Stimulated activated effector memory CD8-positive, alpha-beta T cell treated with anti-CD3 and anti-CD28 coated beads, Interleukin-12 subunit alpha, Interleukin-12 subunit beta, amount 100 ng/mL, for 72 hours (primary cell): ENCODE results near the gene TYMS.
A peak's percentile ranks its signal among the peaks of the same experiment; 100 is the strongest.

ENCODE experiments used
- ATAC-seq: fragments of 150-1000 bp; cut with Tn5 transposase; 2 replicates; pipeline ENCODE4 v1.10.0; 2021
- DNase-seq, 2 donors: peaks; one replicate each; pipeline ENCODE4 v3.0.0; 2021 to 2022; ENCODE audit warnings: low spot score in 2 of 2
- H3K27ac Mint-ChIP-seq: one replicate; pipeline ENCODE4 v1.8.0; 2022; ENCODE audit warnings: mild to moderate bottlenecking, mixed read lengths
- H3K36me3 Mint-ChIP-seq: one replicate; pipeline ENCODE4 v1.8.0; 2022; ENCODE audit warnings: mild to moderate bottlenecking, mixed read lengths
- H3K4me1 Mint-ChIP-seq: one replicate; pipeline ENCODE4 v1.8.0; 2022; ENCODE audit warnings: mixed read lengths
- H3K4me3 Mint-ChIP-seq: one replicate; pipeline ENCODE4 v1.8.0; 2022; ENCODE audit warnings: mild to moderate bottlenecking, mixed read lengths
- H3K9me3 Mint-ChIP-seq: one replicate; pipeline ENCODE4 v1.8.0; 2022; ENCODE audit warnings: mixed read lengths

Gene TYMS

GRCh38 chr18:657311-658000 is at the start of gene TYMS:
Gene TYMS, plus strand, starts transcription at chr18:657653. Its CDS starts 90 bp downstream, at chr18:657743.
- ATAC-seq (peak; percentile 68), DNase-seq (peak; percentile 46 to 79)
- H3K4me1 Mint-ChIP-seq, result peaks cover 26% of the 10 kb centered on the region
- H3K4me3 Mint-ChIP-seq, result peak within 1 kb of the TSS; percentile 79
- H3K36me3 Mint-ChIP-seq, result peaks cover 45% of the 10 kb centered on the region
- H3K9me3 Mint-ChIP-seq, result peaks cover 4% of the 10 kb centered on the region
- H3K27ac Mint-ChIP-seq, result peak within 1 kb of the TSS; percentile 90

- H3K36me3 Mint-ChIP-seq, result no peaks in the 10 kb centered on the region
- ATAC-seq (no peak), DNase-seq (peak in 1 of 2 donors; percentile 6)
- no peaks in the 10 kb centered on the region for H3K9me3 Mint-ChIP-seq
- no peak overlapping the region for H3K27ac Mint-ChIP-seq
- H3K4me1 Mint-ChIP-seq, result no peaks in the 10 kb centered on the region
- H3K4me3 Mint-ChIP-seq, result no peak overlapping the region
Measured at GRCh38 chr18:607930-608329, 49.5 kb upstream of the TYMS start.

GRCh38 chr18:610214-610928 is 47.1 kb upstream of the TYMS start:
- Mint-ChIP-seq H3K4me3 (no peak overlapping the region), H3K27ac (no peak overlapping the region), H3K4me1 (no peaks in the 10 kb centered on the region), H3K36me3 (no peaks in the 10 kb centered on the region), H3K9me3 (no peaks in the 10 kb centered on the region)
- DNase-seq (peak in 1 of 2 donors; percentile 26), ATAC-seq (no peak)

- Mint-ChIP-seq H3K9me3 (no peaks in the 10 kb centered on the region), H3K4me3 (no peak overlapping the region), H3K36me3 (no peaks in the 10 kb centered on the region)
Measured at GRCh38 chr18:612156-612555, 45.3 kb upstream of the TYMS start.

DNA sequence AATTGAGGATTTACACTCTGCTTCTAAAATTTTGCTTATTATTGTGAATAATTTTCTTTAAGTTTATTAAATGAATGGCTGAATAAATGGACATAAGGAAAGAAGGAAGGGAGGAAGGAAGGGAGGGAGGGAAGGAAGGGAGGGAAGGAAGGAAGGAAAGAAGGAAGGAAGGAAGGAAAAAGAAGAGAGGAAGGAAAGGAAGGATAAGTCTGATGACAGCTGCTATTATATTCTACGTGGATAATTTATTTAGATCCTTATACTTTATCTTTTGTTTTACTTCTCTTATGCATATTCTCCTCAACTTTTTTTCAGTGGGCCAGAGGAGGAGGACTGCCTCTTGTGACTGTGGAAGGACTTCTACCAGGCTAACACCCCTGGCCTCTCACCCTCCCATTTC is 43.3 kb upstream of the TYMS start:
- Mint-ChIP-seq H3K36me3 (no peaks in the 10 kb centered on the region), H3K9me3 (no peaks in the 10 kb centered on the region), H3K27ac (no peak overlapping the region), H3K4me3 (no peak overlapping the region), H3K4me1 (no peaks in the 10 kb centered on the region)
- ATAC-seq (no peak), DNase-seq (no peak)

More at GRCh38 chr18:612156-612555, 45.3 kb upstream of the TYMS start:
- Mint-ChIP-seq H3K4me1 (no peaks in the 10 kb centered on the region), H3K27ac (no peak overlapping the region)
- ATAC-seq (no peak), DNase-seq (peak in 1 of 2 donors; percentile 25)

GRCh38 chr18:615092-615521 is 42.3 kb upstream of the TYMS start:
- Mint-ChIP-seq H3K9me3 (no peaks in the 10 kb centered on the region), H3K27ac (no peak overlapping the region), H3K4me1 (no peaks in the 10 kb centered on the region), H3K36me3 (no peaks in the 10 kb centered on the region), H3K4me3 (no peak overlapping the region)
- no peak for DNase-seq
- no peak for ATAC-seq

- H3K9me3 Mint-ChIP-seq, result no peaks in the 10 kb centered on the region
- no peaks in the 10 kb centered on the region for H3K36me3 Mint-ChIP-seq
- peak in 1 of 2 donors; percentile 29 for DNase-seq
- ATAC-seq, result no peak
- H3K4me3 Mint-ChIP-seq, result no peak overlapping the region
- H3K27ac Mint-ChIP-seq, result no peak overlapping the region
- H3K4me1 Mint-ChIP-seq, result no peaks in the 10 kb centered on the region
Measured at GRCh38 chr18:615773-616172, 41.7 kb upstream of the TYMS start.

- Mint-ChIP-seq H3K27ac (no peak overlapping the region), H3K4me3 (no peak overlapping the region), H3K36me3 (no peaks in the 10 kb centered on the region), H3K9me3 (no peaks in the 10 kb centered on the region), H3K4me1 (no peaks in the 10 kb centered on the region)
- DNase-seq (no peak), ATAC-seq (no peak)
Measured at GRCh38 chr18:616380-616995, 41.0 kb upstream of the TYMS start.

DNA sequence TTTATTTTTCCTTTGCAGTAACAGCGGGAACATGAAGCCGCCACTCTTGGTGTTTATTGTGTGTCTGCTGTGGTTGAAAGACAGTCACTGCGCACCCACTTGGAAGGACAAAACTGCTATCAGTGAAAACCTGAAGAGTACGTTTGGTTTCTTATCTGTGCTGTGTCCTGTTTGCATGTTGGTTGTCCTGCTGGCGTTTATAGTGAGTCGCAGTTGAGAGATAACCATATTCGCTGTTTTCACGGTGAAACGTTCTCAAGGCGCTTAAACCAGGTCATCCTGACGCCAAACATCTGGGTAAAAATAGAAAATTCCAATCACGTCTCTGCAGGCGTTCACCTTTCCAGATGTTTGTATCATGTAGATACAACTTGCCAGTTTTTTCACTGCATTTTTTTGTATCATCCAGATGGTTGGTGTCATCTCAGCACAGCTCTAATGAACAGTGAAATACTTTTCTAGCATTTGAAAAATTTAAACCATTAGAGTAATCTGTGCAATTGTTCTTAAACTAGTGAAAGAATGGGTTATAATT is 39.4 kb upstream of the TYMS start:
- H3K9me3 Mint-ChIP-seq, result no peaks in the 10 kb centered on the region
- DNase-seq, result no peak
- no peak overlapping the region for H3K27ac Mint-ChIP-seq
- H3K36me3 Mint-ChIP-seq, result no peaks in the 10 kb centered on the region
- no peak for ATAC-seq
- H3K4me1 Mint-ChIP-seq, result no peaks in the 10 kb centered on the region
- H3K4me3 Mint-ChIP-seq, result no peak overlapping the region

GRCh38 chr18:618618-619017 is 38.8 kb upstream of the TYMS start:
- no peak overlapping the region for H3K27ac Mint-ChIP-seq
- no peaks in the 10 kb centered on the region for H3K36me3 Mint-ChIP-seq
- H3K4me3 Mint-ChIP-seq, result no peak overlapping the region
- H3K4me1 Mint-ChIP-seq, result no peaks in the 10 kb centered on the region
- DNase-seq, result no peak
- no peaks in the 10 kb centered on the region for H3K9me3 Mint-ChIP-seq
- ATAC-seq, result no peak

GRCh38 chr18:621291-622043 is 36.0 kb upstream of the TYMS start:
- ATAC-seq, result no peak
- no peak overlapping the region for H3K27ac Mint-ChIP-seq
- DNase-seq, result no peak
- no peaks in the 10 kb centered on the region for H3K36me3 Mint-ChIP-seq
- H3K9me3 Mint-ChIP-seq, result no peaks in the 10 kb centered on the region
- H3K4me1 Mint-ChIP-seq, result no peaks in the 10 kb centered on the region
- H3K4me3 Mint-ChIP-seq, result no peak overlapping the region

DNA sequence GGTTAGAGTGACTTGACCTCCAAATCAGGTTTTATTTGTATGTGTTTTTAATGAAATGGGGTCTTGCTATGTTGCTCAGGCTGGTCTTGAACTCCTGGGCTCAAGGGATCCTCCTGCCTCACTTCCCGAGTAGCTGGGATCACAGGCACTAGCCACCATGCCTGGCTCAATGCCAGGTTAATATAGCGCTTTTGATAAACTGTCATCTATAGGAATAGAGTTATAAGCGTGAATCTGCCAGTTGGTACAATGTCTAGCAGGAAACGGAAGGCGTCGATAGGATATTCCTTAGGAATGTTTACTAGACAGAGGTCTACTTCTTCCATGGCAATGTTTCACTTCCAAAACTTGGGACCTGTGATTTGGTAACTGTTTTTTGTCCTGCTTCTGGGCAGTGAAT is 35.2 kb upstream of the TYMS start:
- Mint-ChIP-seq H3K4me3 (no peak overlapping the region), H3K9me3 (no peaks in the 10 kb centered on the region), H3K27ac (no peak overlapping the region), H3K4me1 (no peaks in the 10 kb centered on the region), H3K36me3 (no peaks in the 10 kb centered on the region)
- DNase-seq (no peak), ATAC-seq (no peak)

DNA sequence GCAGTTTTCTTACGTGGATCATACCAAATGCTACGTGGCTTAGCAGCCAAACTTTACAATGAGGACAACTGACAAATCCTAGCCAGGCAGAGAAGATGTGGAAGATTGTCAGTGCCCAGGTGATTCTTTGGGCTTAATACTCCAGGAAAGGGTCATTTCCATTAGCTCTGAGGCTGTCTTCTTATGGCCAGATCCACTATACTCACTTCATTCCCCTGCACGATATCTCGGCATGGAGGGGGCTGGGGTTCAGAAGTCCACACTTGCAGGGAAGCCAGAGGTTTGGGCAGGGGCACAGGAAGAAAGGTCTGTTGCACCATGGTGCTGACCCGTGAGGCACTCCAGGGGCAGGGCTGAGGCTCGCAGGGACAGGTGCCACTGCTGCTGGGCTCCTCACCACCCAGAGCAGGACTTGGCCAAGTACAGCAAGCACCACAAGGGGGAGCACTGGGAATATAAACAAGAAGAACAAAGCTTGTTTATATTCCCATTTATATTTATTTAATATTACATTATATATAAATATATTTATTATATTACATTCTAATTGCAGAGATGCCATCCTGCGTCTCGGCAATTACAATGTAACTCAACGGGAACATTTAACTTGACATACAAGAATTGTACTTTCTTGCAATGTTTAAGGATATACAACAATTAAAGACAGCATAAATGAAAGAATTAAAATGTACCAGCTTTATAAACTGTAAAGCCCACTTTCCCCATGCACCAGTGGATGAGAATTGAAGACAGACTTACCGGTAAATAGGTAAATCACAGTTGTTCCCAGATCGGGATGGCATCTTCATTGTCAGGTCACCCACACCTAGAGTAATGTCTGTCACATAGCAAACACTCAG is 33.5 kb upstream of the TYMS start:
- DNase-seq (peak; percentile 42 to 70), ATAC-seq (peak; percentile 85)
- Mint-ChIP-seq H3K36me3 (no peaks in the 10 kb centered on the region), H3K9me3 (no peaks in the 10 kb centered on the region), H3K4me3 (no peak overlapping the region), H3K4me1 (no peaks in the 10 kb centered on the region), H3K27ac (no peak overlapping the region)

- Mint-ChIP-seq H3K36me3 (no peaks in the 10 kb centered on the region), H3K4me1 (peaks cover 8% of the 10 kb centered on the region), H3K27ac (no peak overlapping the region), H3K4me3 (no peak overlapping the region), H3K9me3 (no peaks in the 10 kb centered on the region)
- ATAC-seq, result no peak
- DNase-seq, result no peak
Measured at GRCh38 chr18:627231-627630, 30.2 kb upstream of the TYMS start.
